H1 (cell line): Measurements from ENCODE around the gene MTFR2. TPM values are rescaled to one million over a fixed set of nuclear protein-coding genes. Genes with fewer than 3 reads are reported as not detected.

Experiments used
- CBX5 ChIP-seq: fragments of 300-800, 300-1000 bp; sonication (generic); IDR thresholded peaks from 2 replicates; pipeline ENCODE4 v1.7.1; 2016; ENCODE audit warnings: antibody characterized with exemption, low read length, low read depth
- CBX8 ChIP-seq: fragments of 300-800, 300-1000 bp; sonication (generic); IDR thresholded peaks from 2 replicates; pipeline ENCODE4 v1.7.1; 2016; ENCODE audit warnings: low read depth, low read length, borderline replicate concordance
- CHD2 ChIP-seq: IDR thresholded peaks from 2 replicates; pipeline ENCODE4 v1.6.1; 2012; ENCODE audit warnings: low read length, improper control_type of control experiment
- EP300 ChIP-seq, 2 experiments: IDR thresholded peaks; 1 replicate in 1 of 2; 2 replicates in 1 of 2; pipeline ENCODE4 v1.6.1; 2011 to 2012; ENCODE audit warnings: low read depth in 2 of 2, low read length in 2 of 2, mild to moderate bottlenecking in 2 of 2, borderline replicate concordance in 1 of 2, inconsistent platforms in 1 of 2, moderate library complexity in 1 of 2
- GABPA ChIP-seq: IDR thresholded peaks from 2 replicates; pipeline ENCODE4 v1.6.1; 2011; ENCODE audit warnings: mild to moderate bottlenecking, low read length, moderate library complexity, borderline replicate concordance; ENCODE audit not compliant: insufficient read depth
- HDAC6 ChIP-seq: IDR thresholded peaks from one replicate; pipeline ENCODE4 v1.7.1; 2012; ENCODE audit warnings: low read depth, mild to moderate bottlenecking, inconsistent platforms, low read length, moderate library complexity
- KDM1A ChIP-seq: fragments of 200-600, 300-600 bp; sonication (generic); IDR thresholded peaks from 2 replicates; pipeline ENCODE4 v1.7.1; 2016; ENCODE audit warnings: mild to moderate bottlenecking, low read length, borderline replicate concordance
- MAFK ChIP-seq: IDR thresholded peaks from 2 replicates; pipeline ENCODE4 v1.6.1; 2012; ENCODE audit warnings: low read depth, mild to moderate bottlenecking, improper control_type of control experiment, low read length
- POLR2AphosphoS5 ChIP-seq: IDR thresholded peaks from 2 replicates; pipeline ENCODE4 v1.6.1; 2011; ENCODE audit warnings: low read depth, low read length
- POU5F1 ChIP-seq: IDR thresholded peaks from 2 replicates; pipeline ENCODE4 v1.6.1; 2011; ENCODE audit warnings: low read depth, mild to moderate bottlenecking, low read length, moderate library complexity
- RBBP5 ChIP-seq: IDR thresholded peaks from 2 replicates; pipeline ENCODE4 v1.7.1; 2012; ENCODE audit warnings: low read depth, mild to moderate bottlenecking, inconsistent platforms, low read length, moderate library complexity, borderline replicate concordance
- SAP30 ChIP-seq: fragments of 300-600 bp; sonication (generic); IDR thresholded peaks from 2 replicates; pipeline ENCODE4 v1.7.1; 2012; ENCODE audit warnings: low read length, moderate library complexity, mild to moderate bottlenecking, inconsistent platforms; ENCODE audit not compliant: insufficient read depth, insufficient replicate concordance
- SIN3A ChIP-seq, 2 experiments: IDR thresholded peaks in 1 of 2; conservative IDR thresholded peaks in 1 of 2; 2 replicates each; pipeline ENCODE4 v1.6.1; 2011 to 2012; ENCODE audit warnings: low read length in 2 of 2, improper control_type of control experiment in 1 of 2, low read depth in 1 of 2, mild to moderate bottlenecking in 1 of 2
- SP1 ChIP-seq: IDR thresholded peaks from 2 replicates; pipeline ENCODE4 v1.6.1; 2011; ENCODE audit warnings: low read depth, low read length
- TAF7 ChIP-seq: optimal IDR thresholded peaks from 2 replicates; pipeline ENCODE3; 2011; ENCODE audit warnings: low read depth, mild to moderate bottlenecking, inconsistent platforms, low read length, moderate library complexity, borderline replicate concordance
- TBP ChIP-seq: IDR thresholded peaks from 2 replicates; pipeline ENCODE4 v1.6.1; 2011; ENCODE audit warnings: low read depth, low read length, improper control_type of control experiment
- TEAD4 ChIP-seq: IDR thresholded peaks from 2 replicates; pipeline ENCODE4 v1.6.1; 2012; ENCODE audit warnings: low read depth, low read length, inconsistent platforms, mixed read lengths
- ZNF274 ChIP-seq: IDR thresholded peaks from 2 replicates; pipeline ENCODE4 v1.7.0; 2012; ENCODE audit warnings: low read length, borderline replicate concordance; ENCODE audit errors: extremely low read depth
- polyA plus RNA-seq, 7 experiments: library from polyadenylated mRNA; depleted of rRNA in 3 of 7; stranded (reverse) in 5 of 7; unstranded in 2 of 7; fragments of >200 nt in 5 of 7; fragments of 200-250 nt in 2 of 7; gene quantifications; 1 replicate in 5 of 7; 2 replicates in 1 of 7; 4 replicates in 1 of 7; pipeline versions ENCODE4 v1.2.1 to v1.2.3, GENCODE V29; 2011 to 2013; ENCODE audit warnings: missing spikeins in 2 of 7, mixed read lengths in 2 of 7
- total RNA-seq: library from RNA; stranded (reverse); fragmentation: NEBNext Ultra II Directional; extraction: Animal tissue kit (Norgen Biotek cat#: 25700); gene quantifications from 2 replicates; pipeline ENCODE4 v1.2.1, GENCODE V29; 2021
- TF ChIP-seq, protein P1 (sequence below): IDR thresholded peaks from 2 replicates; pipeline ENCODE4 v1.6.1; 2011; ENCODE audit warnings: low read length, improper control_type of control experiment
- TF ChIP-seq, protein P2 (sequence below): IDR thresholded peaks from 2 replicates; pipeline ENCODE4 v1.6.1; 2012; ENCODE audit warnings: inconsistent platforms

The MTFR2 gene
- total and polyA plus RNA-seq, 2 of the 8 experiments (the other 6 are each of a cell fraction or from before 2014, with no cell fraction given), result 8.5 to 10.7 TPM

DNA sequence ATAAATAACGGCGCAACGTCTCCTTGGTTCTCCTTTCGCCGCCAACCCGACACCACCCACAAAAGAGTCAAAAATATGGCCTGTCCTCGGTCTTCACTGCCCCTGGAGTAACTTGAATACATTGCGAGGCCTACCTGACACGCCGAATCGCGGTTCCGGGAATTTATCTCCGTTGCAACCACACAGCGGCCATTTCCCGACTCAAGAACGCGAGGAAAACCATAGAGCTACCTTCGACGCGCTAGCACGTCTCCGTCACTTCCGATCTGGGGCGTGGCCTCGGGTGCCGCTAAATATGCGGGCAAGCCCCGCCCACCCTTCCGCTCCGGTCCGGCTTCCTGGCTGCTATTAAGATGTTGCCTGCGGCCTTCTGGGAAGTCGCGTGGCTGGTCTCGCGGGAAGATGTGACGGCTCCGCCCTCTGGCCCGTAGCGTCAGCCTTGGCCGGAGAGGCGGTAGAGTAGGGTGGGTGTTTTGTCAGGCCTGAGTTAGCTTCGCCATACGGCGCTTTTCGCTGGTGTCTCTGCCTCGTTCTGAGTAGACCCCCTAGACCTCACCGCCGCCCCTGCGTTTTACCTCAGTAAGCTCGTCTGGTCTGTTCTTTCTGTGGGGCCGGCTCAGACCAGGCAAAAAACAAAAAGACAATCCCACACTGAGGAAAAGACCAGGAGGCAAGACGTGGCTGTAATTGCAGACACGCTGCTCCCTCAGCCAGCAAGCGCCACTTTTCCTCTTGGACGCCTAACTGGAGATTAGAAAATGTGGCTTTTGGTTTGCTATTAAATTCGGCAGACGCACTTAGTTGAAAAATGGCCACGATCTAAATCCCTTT lies 39.7 kb upstream of the MTFR2 start, which contains the start of gene BCLAF1 (continued):
- TF ChIP-seq, protein P1, sequence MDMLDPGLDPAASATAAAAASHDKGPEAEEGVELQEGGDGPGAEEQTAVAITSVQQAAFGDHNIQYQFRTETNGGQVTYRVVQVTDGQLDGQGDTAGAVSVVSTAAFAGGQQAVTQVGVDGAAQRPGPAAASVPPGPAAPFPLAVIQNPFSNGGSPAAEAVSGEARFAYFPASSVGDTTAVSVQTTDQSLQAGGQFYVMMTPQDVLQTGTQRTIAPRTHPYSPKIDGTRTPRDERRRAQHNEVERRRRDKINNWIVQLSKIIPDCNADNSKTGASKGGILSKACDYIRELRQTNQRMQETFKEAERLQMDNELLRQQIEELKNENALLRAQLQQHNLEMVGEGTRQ, result no peak
- peak; percentile 97 for TF ChIP-seq TBP
- TF ChIP-seq SAP30, result peak; percentile 53
- TF ChIP-seq MAFK, result no peak
- TF ChIP-seq, protein P2, sequence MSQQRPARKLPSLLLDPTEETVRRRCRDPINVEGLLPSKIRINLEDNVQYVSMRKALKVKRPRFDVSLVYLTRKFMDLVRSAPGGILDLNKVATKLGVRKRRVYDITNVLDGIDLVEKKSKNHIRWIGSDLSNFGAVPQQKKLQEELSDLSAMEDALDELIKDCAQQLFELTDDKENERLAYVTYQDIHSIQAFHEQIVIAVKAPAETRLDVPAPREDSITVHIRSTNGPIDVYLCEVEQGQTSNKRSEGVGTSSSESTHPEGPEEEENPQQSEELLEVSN, result peak; percentile 40; the same call in 1 of the 2 replicates
- peak; percentile 76 for TF ChIP-seq SP1
- TF ChIP-seq POLR2AphosphoS5, result peak; percentile 100
- peak in 1 of 2 experiments; percentile 31; a peak in 2 of 4 replicates for TF ChIP-seq SIN3A (conservative IDR thresholded peaks at IDR 0.05 in 1 of 2, IDR thresholded peaks at IDR 0.05 in 1 of 2; ENCODE audit: low read depth in 1 of 2, low read length in 2 of 2)
- no peak for TF ChIP-seq POU5F1
- no peak for TF ChIP-seq CBX5
- peak; percentile 31; the same call in 1 of the 2 replicates for TF ChIP-seq TEAD4
- TF ChIP-seq ZNF274, result no peak
- TF ChIP-seq EP300 (IDR thresholded peaks at IDR 0.05; ENCODE audit: borderline replicate concordance in 1 of 2, low read depth in 2 of 2, low read length in 2 of 2), result peak in 1 of 2 experiments; percentile 38; a peak in 1 of 3 replicates
- peak; percentile 90 for TF ChIP-seq RBBP5
- no peak for TF ChIP-seq HDAC6
- peak; percentile 96 for TF ChIP-seq TAF7
- TF ChIP-seq CBX8, result no peak
- no peak for TF ChIP-seq KDM1A
- TF ChIP-seq GABPA, result no peak; the same call in 1 of the 2 replicates
- TF ChIP-seq CHD2, result peak; percentile 95
